Ishikawa (cell line): ENCODE data around the gene CHST11.

Source experiments
- CEBPB ChIP-seq: IDR thresholded peaks from 2 replicates; pipeline ENCODE4 v1.6.1; 2012
- CREB1 ChIP-seq: IDR thresholded peaks from 2 replicates; pipeline ENCODE4 v1.6.1; 2012; ENCODE audit warnings: low read depth
- EGR1 ChIP-seq: IDR thresholded peaks from 2 replicates; pipeline ENCODE4 v1.6.1; 2012
- EP300 ChIP-seq: IDR thresholded peaks from 2 replicates; pipeline ENCODE4 v1.6.1; 2012; ENCODE audit warnings: borderline replicate concordance
- NFIC ChIP-seq: IDR thresholded peaks from 2 replicates; pipeline ENCODE4 v1.6.1; 2012
- RAD21 ChIP-seq: IDR thresholded peaks from 2 replicates; pipeline ENCODE4 v1.6.1; 2012; ENCODE audit warnings: low read depth
- TAF1 ChIP-seq: IDR thresholded peaks from 2 replicates; pipeline ENCODE4 v1.6.1; 2012; ENCODE audit warnings: low read depth, mild to moderate bottlenecking
- TCF12 ChIP-seq: IDR thresholded peaks from 2 replicates; pipeline ENCODE4 v1.6.1; 2012; ENCODE audit warnings: low read depth
- TEAD4 ChIP-seq: IDR thresholded peaks from 2 replicates; pipeline ENCODE4 v1.6.1; 2012
- TF ChIP-seq, protein P1 (sequence below): IDR thresholded peaks from 2 replicates; pipeline ENCODE4 v1.6.1; 2012
- TF ChIP-seq, protein P2 (sequence below): IDR thresholded peaks from 2 replicates; pipeline ENCODE4 v1.6.1; 2012
- TF ChIP-seq, protein P3 (sequence below): IDR thresholded peaks from 2 replicates; pipeline ENCODE4 v1.6.1; 2012; ENCODE audit warnings: low read depth, mild to moderate bottlenecking

DNA sequence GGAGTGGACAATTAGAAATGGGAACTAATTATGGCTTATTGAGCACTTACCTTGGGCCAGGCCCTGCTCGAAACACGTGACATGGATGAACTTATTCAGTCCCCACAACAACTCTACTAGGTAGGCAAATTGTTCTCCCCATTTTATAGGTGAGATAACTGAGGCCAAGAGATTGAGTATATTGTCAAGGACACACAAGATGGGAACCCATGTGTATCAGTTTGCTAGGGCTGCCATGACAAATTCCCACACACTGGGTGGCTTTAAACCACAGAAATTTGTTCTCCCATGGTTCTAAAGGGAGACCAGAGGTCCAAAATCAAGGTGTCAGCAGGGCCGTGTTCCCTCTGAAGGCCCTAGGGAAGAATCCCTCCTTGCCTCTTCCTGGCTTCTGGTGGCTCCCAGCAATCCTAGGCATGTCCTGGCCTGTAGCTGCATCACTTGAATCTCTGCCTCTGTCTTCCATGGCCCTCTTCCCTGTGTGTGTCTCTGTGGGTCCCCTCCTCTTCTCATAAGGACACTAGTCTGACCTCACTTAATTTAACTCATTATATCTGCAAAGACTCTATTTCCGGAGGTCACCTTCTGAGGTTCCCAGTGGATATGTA, 128.8 kb downstream of the CHST11 start:
- TF ChIP-seq TCF12 (no peak), EGR1 (no peak), CREB1 (no peak), CEBPB (no peak), EP300 (no peak), TEAD4 (no peak), RAD21 (no peak), NFIC (no peak), TAF1 (no peak)
- TF ChIP-seq, protein P1, sequence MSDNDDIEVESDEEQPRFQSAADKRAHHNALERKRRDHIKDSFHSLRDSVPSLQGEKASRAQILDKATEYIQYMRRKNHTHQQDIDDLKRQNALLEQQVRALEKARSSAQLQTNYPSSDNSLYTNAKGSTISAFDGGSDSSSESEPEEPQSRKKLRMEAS, result no peak
- TF ChIP-seq, protein P2, sequence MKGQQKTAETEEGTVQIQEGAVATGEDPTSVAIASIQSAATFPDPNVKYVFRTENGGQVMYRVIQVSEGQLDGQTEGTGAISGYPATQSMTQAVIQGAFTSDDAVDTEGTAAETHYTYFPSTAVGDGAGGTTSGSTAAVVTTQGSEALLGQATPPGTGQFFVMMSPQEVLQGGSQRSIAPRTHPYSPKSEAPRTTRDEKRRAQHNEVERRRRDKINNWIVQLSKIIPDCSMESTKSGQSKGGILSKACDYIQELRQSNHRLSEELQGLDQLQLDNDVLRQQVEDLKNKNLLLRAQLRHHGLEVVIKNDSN, result no peak
- TF ChIP-seq, protein P3, sequence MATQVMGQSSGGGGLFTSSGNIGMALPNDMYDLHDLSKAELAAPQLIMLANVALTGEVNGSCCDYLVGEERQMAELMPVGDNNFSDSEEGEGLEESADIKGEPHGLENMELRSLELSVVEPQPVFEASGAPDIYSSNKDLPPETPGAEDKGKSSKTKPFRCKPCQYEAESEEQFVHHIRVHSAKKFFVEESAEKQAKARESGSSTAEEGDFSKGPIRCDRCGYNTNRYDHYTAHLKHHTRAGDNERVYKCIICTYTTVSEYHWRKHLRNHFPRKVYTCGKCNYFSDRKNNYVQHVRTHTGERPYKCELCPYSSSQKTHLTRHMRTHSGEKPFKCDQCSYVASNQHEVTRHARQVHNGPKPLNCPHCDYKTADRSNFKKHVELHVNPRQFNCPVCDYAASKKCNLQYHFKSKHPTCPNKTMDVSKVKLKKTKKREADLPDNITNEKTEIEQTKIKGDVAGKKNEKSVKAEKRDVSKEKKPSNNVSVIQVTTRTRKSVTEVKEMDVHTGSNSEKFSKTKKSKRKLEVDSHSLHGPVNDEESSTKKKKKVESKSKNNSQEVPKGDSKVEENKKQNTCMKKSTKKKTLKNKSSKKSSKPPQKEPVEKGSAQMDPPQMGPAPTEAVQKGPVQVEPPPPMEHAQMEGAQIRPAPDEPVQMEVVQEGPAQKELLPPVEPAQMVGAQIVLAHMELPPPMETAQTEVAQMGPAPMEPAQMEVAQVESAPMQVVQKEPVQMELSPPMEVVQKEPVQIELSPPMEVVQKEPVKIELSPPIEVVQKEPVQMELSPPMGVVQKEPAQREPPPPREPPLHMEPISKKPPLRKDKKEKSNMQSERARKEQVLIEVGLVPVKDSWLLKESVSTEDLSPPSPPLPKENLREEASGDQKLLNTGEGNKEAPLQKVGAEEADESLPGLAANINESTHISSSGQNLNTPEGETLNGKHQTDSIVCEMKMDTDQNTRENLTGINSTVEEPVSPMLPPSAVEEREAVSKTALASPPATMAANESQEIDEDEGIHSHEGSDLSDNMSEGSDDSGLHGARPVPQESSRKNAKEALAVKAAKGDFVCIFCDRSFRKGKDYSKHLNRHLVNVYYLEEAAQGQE, result no peak
